GM10266 (cell line): ENCODE measurements around the gene MPO.

Experiments
- DNase-seq: peaks from one replicate; pipeline ENCODE4 v3.0.0; 2012; ENCODE audit errors: extremely low spot score
- TF ChIP-seq, protein P1 (sequence below): IDR thresholded peaks from 2 replicates; pipeline ENCODE4 v1.5.1; 2012; ENCODE audit warnings: mild to moderate bottlenecking, low read depth; ENCODE audit not compliant: control insufficient read depth, insufficient read depth; ENCODE audit errors: missing control alignments

MPO gene

DNA sequence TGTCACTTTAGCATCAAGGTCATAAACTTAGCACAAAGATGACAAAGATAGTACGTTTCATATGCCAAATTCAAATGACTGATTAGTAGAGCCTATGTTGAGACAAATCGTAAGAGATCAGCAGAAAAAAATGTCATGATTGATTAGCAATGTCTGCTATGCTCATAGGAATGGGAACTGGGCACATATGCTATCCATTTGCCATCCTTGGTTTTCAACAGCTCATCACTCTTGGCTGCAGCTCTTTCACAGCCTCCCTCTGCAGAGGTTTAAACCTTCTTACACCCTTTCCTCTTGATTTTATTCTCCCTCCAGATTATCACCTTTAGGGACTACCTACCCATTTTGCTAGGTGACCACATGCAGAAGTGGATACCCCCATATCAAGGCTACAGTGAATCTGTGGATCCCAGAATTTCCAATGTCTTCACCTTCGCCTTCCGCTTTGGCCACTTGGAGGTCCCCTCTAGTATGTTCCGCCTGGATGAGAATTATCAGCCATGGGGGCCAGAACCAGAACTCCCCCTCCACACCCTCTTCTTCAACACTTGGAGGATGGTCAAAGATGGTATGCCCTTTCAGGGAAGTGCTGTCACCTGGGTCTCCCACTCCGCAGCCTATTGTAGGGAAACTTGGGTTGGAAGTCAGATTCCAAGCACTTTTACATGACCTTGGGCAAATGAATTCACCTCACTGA lies 16.2 kb downstream of the MPO start:
- TF ChIP-seq, protein P1, sequence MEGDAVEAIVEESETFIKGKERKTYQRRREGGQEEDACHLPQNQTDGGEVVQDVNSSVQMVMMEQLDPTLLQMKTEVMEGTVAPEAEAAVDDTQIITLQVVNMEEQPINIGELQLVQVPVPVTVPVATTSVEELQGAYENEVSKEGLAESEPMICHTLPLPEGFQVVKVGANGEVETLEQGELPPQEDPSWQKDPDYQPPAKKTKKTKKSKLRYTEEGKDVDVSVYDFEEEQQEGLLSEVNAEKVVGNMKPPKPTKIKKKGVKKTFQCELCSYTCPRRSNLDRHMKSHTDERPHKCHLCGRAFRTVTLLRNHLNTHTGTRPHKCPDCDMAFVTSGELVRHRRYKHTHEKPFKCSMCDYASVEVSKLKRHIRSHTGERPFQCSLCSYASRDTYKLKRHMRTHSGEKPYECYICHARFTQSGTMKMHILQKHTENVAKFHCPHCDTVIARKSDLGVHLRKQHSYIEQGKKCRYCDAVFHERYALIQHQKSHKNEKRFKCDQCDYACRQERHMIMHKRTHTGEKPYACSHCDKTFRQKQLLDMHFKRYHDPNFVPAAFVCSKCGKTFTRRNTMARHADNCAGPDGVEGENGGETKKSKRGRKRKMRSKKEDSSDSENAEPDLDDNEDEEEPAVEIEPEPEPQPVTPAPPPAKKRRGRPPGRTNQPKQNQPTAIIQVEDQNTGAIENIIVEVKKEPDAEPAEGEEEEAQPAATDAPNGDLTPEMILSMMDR, result no peak
- no peak for DNase-seq

DNA sequence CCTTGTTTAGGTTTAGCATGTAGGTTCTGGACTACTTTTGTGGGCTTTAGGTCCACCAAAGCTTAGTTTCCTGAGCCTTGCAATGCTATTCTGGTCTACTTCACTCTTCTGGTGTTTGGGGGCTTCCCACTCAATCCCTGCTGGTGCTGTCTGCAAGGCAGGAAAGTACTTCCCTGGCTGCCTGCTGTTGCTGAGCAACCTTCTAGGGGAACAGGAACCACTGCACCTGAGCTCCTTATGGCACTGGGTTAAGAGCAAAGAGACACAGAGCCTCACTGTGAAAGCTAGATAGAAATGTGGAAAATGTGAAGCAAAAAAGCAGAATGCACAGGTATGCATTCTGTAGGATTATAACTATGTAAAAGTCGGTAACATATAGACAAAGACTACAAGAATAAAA lies 17.0 kb downstream of the MPO start:
- TF ChIP-seq, protein P1, result no peak
- no peak for DNase-seq

DNA sequence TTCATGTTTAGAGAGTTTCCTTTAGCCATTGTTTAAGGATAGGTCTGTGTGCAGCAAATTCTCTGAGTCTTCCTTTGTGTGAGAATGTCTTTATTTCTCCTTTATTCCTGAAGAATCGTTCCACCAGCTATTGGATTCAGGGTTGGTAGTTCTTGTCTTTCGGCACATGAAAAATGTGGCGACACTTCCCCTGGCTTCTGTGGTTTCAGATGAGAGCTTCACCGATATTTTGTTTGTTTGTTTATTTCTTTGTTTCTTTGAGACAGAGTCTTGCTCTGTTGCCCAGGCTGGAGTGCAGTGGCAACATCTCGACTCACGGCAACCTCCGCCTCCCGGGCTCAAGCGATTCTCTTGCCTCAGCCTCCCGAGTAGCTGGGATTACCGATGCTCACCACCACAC lies 18.6 kb downstream of the MPO start:
- TF ChIP-seq, protein P1, result no peak
- no peak for DNase-seq

DNA sequence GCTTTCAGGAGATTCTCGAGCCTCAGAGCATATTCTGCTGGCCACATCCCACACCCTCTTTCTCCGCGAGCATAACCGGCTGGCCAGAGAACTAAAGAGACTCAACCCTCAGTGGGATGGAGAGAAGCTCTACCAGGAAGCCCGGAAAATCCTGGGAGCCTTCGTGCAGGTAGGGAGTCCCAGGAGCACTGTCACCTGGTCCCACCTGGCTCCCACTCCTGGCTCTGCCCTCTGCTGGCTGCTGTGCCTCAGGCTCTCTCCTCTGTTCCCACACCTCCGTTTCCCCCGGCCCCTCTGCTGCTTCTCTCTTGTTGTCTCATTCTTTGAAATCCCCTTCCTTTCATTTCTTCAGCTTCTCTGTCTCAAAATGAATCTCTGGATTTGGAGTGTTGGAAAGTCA lies 25.9 kb downstream of the MPO start:
- DNase-seq, result no peak
- TF ChIP-seq, protein P1, result no peak

DNA sequence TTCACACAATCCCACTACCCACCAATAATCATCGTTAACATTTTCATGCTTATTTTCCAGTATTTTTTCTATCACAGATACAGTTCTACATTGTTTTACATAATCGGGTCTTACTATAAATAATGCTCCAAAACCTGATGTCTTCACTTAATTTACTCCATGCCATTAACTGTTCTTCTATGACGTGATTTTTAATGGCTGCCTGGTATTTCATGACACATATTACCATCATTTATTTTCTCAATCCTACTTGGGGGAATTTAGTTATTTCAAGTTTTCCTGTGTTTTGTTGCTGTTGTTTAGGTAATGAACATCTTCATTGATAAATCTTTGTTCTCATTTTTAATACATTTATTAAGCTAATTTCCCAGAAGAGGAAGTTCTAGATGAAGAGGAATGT lies 27.7 kb downstream of the MPO start:
- TF ChIP-seq, protein P1, result no peak
- DNase-seq, result no peak

DNA sequence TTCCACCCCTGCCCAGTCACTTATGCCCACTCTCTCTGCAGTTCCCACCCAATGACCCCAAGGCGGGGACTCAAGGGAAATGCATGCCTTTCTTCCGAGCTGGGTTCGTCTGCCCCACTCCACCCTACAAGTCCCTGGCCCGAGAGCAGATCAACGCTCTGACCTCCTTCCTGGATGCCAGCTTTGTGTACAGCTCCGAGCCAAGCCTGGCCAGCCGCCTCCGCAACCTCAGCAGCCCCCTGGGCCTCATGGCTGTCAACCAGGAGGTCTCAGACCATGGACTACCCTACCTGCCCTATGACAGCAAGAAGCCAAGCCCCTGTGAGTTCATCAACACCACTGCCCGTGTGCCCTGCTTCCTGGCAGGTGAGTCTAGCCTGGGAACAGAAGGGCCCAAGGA lies 28.6 kb downstream of the MPO start:
- no peak for DNase-seq
- TF ChIP-seq, protein P1, result no peak

DNA sequence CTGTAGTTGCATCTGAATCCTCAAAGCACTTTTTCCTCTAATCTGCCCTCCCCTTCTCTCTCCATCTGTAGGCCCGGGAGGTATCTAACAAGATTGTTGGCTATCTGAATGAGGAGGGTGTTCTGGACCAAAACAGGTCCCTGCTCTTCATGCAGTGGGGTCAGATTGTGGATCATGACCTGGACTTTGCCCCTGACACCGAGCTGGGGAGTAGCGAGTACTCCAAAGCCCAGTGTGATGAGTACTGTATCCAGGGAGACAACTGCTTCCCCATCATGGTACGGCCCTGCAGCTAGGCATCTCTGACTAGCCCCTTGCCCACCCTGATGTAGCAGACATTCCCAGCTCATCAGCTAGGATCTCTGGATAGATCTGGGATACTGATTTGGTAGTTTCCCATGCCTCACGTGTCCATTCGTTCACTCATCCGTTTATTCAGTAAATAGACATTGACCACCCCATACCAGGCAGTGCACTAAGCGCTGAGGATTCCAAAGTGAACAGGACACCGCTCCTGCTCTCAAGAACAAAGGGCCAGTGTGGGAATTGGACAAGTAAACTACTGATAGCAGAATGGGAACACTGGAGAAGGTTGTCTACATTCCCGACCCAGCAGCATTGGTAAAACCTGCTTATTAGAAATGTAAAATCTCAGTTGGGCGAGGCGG lies 30.3 kb downstream of the MPO start:
- DNase-seq, result no peak
- TF ChIP-seq, protein P1, result no peak
